BLaER1 (cell line): ENCODE measurements around the gene ANXA8.

Experiments used
- H3K27ac ChIP-seq: shearing (Covaris generic); formaldehyde crosslinking; 2 replicates; pipeline ENCODE4 v1.8.1; 2022
- H3K27me3 ChIP-seq: shearing (Covaris generic); formaldehyde crosslinking; 2 replicates; pipeline ENCODE4 v1.8.1; 2022
- H3K36me3 ChIP-seq: shearing (Covaris generic); formaldehyde crosslinking; 2 replicates; pipeline ENCODE4 v1.8.1; 2022
- H3K4me1 ChIP-seq: shearing (Covaris generic); formaldehyde crosslinking; 2 replicates; pipeline ENCODE4 v1.8.1; 2022
- H3K4me2 ChIP-seq: shearing (Covaris generic); formaldehyde crosslinking; 2 replicates; pipeline ENCODE4 v1.8.1; 2022
- H3K4me3 ChIP-seq: shearing (Covaris generic); formaldehyde crosslinking; 2 replicates; pipeline ENCODE4 v1.8.1; 2022
- H3K9ac ChIP-seq: shearing (Covaris generic); formaldehyde crosslinking; 2 replicates; pipeline ENCODE4 v1.8.1; 2022
- H3K9me3 ChIP-seq: shearing (Covaris generic); formaldehyde crosslinking; 2 replicates; pipeline ENCODE4 v1.8.1; 2022
- H4K20me1 ChIP-seq: shearing (Covaris generic); formaldehyde crosslinking; 2 replicates; pipeline ENCODE4 v1.8.1; 2022
- Cebpa-rat ChIP-seq: shearing (Covaris generic); IDR thresholded peaks from 2 replicates; pipeline ENCODE4 v1.8.1; 2022

The ANXA8 gene

GRCh38 chr10:47421057-47421952 is 62.6 kb downstream of the ANXA8 start:
- Histone ChIP-seq H3K27ac (no peak overlapping the region), H3K4me2 (no peak overlapping the region), H3K9me3 (no peaks in the 10 kb centered on the region), H3K27me3 (no peaks in the 10 kb centered on the region), H3K4me1 (no peaks in the 10 kb centered on the region), H3K9ac (no peak overlapping the region), H3K36me3 (no peaks in the 10 kb centered on the region), H3K4me3 (no peak overlapping the region), H4K20me1 (no peaks in the 10 kb centered on the region)
- no peak for TF ChIP-seq Cebpa-rat

- Histone ChIP-seq H3K4me2 (no peak overlapping the region), H3K4me3 (no peak overlapping the region), H3K27me3 (no peaks in the 10 kb centered on the region), H3K27ac (no peak overlapping the region), H3K9me3 (no peaks in the 10 kb centered on the region), H3K36me3 (no peaks in the 10 kb centered on the region), H3K4me1 (no peaks in the 10 kb centered on the region), H4K20me1 (no peaks in the 10 kb centered on the region), H3K9ac (no peak overlapping the region)
- TF ChIP-seq Cebpa-rat, result no peak
These were observed 63.4 kb downstream of the ANXA8 start for GRCh38 chr10:47420305-47421056.

- Histone ChIP-seq H3K27me3 (no peaks in the 10 kb centered on the region), H4K20me1 (no peaks in the 10 kb centered on the region), H3K9ac (no peak overlapping the region), H3K4me2 (no peak overlapping the region), H3K4me1 (no peaks in the 10 kb centered on the region), H3K9me3 (no peaks in the 10 kb centered on the region), H3K4me3 (no peak overlapping the region), H3K36me3 (no peaks in the 10 kb centered on the region), H3K27ac (no peak overlapping the region)
- no peak for TF ChIP-seq Cebpa-rat
These were observed 64.5 kb downstream of the ANXA8 start for GRCh38 chr10:47419421-47419820.

- H3K9ac ChIP-seq, result no peak overlapping the region
- no peak overlapping the region for H3K4me2 ChIP-seq
- H3K4me3 ChIP-seq, result no peak overlapping the region
- no peak for TF ChIP-seq Cebpa-rat
- no peaks in the 10 kb centered on the region for H3K4me1 ChIP-seq
- no peaks in the 10 kb centered on the region for H3K36me3 ChIP-seq
- H3K27ac ChIP-seq, result no peak overlapping the region
- H3K27me3 ChIP-seq, result no peaks in the 10 kb centered on the region
- H4K20me1 ChIP-seq, result no peaks in the 10 kb centered on the region
- no peaks in the 10 kb centered on the region for H3K9me3 ChIP-seq
These were observed 64.9 kb downstream of the ANXA8 start for GRCh38 chr10:47418966-47419365.

GRCh38 chr10:47418321-47418720 is 65.6 kb downstream of the ANXA8 start:
- Histone ChIP-seq H3K36me3 (no peaks in the 10 kb centered on the region), H3K4me2 (no peak overlapping the region), H3K9me3 (no peaks in the 10 kb centered on the region), H3K4me3 (no peak overlapping the region), H3K9ac (no peak overlapping the region), H3K27me3 (no peaks in the 10 kb centered on the region), H4K20me1 (no peaks in the 10 kb centered on the region), H3K27ac (no peak overlapping the region), H3K4me1 (no peaks in the 10 kb centered on the region)
- no peak for TF ChIP-seq Cebpa-rat
